Left lung (tissue), 10 donors: Measurements from ENCODE around the gene C1orf116. TPM values are rescaled to one million over a fixed set of nuclear protein-coding genes. Genes with fewer than 3 reads are reported as not detected.
A peak's percentile ranks its signal among the peaks of the same experiment; 100 is the strongest.

Experiments used
- ATAC-seq: fragments of 200-7000 bp; cut with Tn5 transposase; one replicate; pipeline ENCODE4 v1.9.1; 2020; ENCODE audit warnings: moderate library complexity
- DNase-seq, 4 donors: peaks; one replicate each; pipeline ENCODE4 v3.0.0-alpha.2; 2013 to 2020
- H3K27ac ChIP-seq, 2 donors: fragments of 200-600 bp; sonication (generic) in 1 of 2; one replicate each; pipeline versions ENCODE4 v1.5.0 to v1.8.0; 2020 to 2021
- H3K27me3 ChIP-seq, 2 donors: fragments of 200-600 bp; sonication (generic) in 1 of 2; one replicate each; pipeline versions ENCODE4 v1.5.0 to v1.8.0; 2020 to 2021
- H3K36me3 ChIP-seq, 2 donors: fragments of 200-600 bp; sonication (generic) in 1 of 2; one replicate each; pipeline versions ENCODE4 v1.5.0 to v1.8.0; 2020 to 2021
- H3K4me1 ChIP-seq, 2 donors: fragments of 200-600 bp; one replicate each; pipeline ENCODE4 v1.8.0; 2021
- H3K4me3 ChIP-seq, 2 donors: fragments of 200-600 bp; sonication (generic) in 1 of 2; one replicate each; pipeline versions ENCODE4 v1.5.0 to v1.8.0; 2020 to 2021; ENCODE audit warnings: mild to moderate bottlenecking in 1 of 2
- H3K9me3 ChIP-seq, 2 donors: fragments of 200-600 bp; sonication (generic) in 1 of 2; one replicate each; pipeline versions ENCODE4 v1.5.0 to v1.8.0; 2020 to 2021
- CTCF ChIP-seq, 2 donors: fragments of 200-600 bp; sonication (generic) in 1 of 2; IDR thresholded peaks; one replicate each; pipeline versions ENCODE4 v1.5.0 to v1.8.0; 2021; ENCODE audit warnings: antibody characterized with exemption in 2 of 2
- intact Hi-C, 2 donors: fragments of 100-400 bp; cut with DNase I; formaldehyde crosslinking; loops; one replicate each; pipeline versions ENCODE4 v1.11.2 to v1.14.2; 2022
- polyA plus RNA-seq, 6 donors: library from polyadenylated mRNA; unstranded; fragments of 120-200 nt; gene quantifications; one replicate each; pipeline ENCODE4 v1.2.1, GENCODE V29; 2013; ENCODE audit not compliant: insufficient read length in 6 of 6
- total RNA-seq, 2 donors: library from RNA; stranded (reverse); fragmentation: NEBNext Ultra II Directional; extraction: Animal tissue kit (Norgen Biotek cat#: 25700); gene quantifications; one replicate each; pipeline ENCODE4 v1.2.1, GENCODE V29; 2021
- donor health status: DM: no; HTN: yes; CAD: no.
- donor health status: DM: no; HTN: no; CAD: no.

The C1orf116 gene
- total and polyA plus RNA-seq, 8 donors, result 27.1 to 212 (median 41.4) TPM

- Histone ChIP-seq H3K27ac (peak overlapping the region in 1 of 2 donors; percentile 7), H3K4me3 (no peak overlapping the region), H3K9me3 (no peaks in the 10 kb centered on the region), H3K27me3 (no peaks in the 10 kb centered on the region), H3K4me1 (peaks cover 17 to 20% of the 10 kb centered on the region in 2 donors), H3K36me3 (no peaks in the 10 kb centered on the region)
- intact Hi-C loops, result no loop called here
- DNase-seq, result no peak
- ATAC-seq, result no peak
- no peak for TF ChIP-seq CTCF (IDR thresholded peaks at IDR 0.05)
These were observed 26.5 kb downstream of the C1orf116 start for GRCh38 chr1:207006083-207006482.

- ATAC-seq, result peak; percentile 58
- Histone ChIP-seq H3K4me3 (no peak overlapping the region), H3K4me1 (peaks cover 17 to 20% of the 10 kb centered on the region in 2 donors), H3K9me3 (no peaks in the 10 kb centered on the region), H3K27me3 (no peaks in the 10 kb centered on the region), H3K36me3 (no peaks in the 10 kb centered on the region), H3K27ac (peak overlapping the region in 1 of 2 donors; percentile 1)
- intact Hi-C loops, result no loop called here
- DNase-seq, result peak in 1 of 4 donors; percentile 63
- peak; percentile 59 to 73 for TF ChIP-seq CTCF (IDR thresholded peaks at IDR 0.05)
These were observed 27.4 kb downstream of the C1orf116 start for GRCh38 chr1:207004931-207005830.

GRCh38 chr1:207003210-207003609 lies 29.3 kb downstream of the C1orf116 start:
- no peak for TF ChIP-seq CTCF (IDR thresholded peaks at IDR 0.05)
- peaks cover 20% of the 10 kb centered on the region in 2 donors for H3K4me1 ChIP-seq
- no peak overlapping the region for H3K4me3 ChIP-seq
- intact Hi-C loops, result no loop called here
- H3K27ac ChIP-seq, result peak overlapping the region; percentile 14 to 46
- ATAC-seq, result no peak
- DNase-seq, result no peak
- no peaks in the 10 kb centered on the region for H3K36me3 ChIP-seq
- no peaks in the 10 kb centered on the region for H3K9me3 ChIP-seq
- H3K27me3 ChIP-seq, result no peaks in the 10 kb centered on the region

GRCh38 chr1:207002724-207003146 lies 29.8 kb downstream of the C1orf116 start:
- no peak for TF ChIP-seq CTCF (IDR thresholded peaks at IDR 0.05)
- Histone ChIP-seq H3K4me1 (peaks cover 20% of the 10 kb centered on the region in 2 donors), H3K27ac (peak overlapping the region; percentile 14 to 46), H3K36me3 (no peaks in the 10 kb centered on the region), H3K27me3 (no peaks in the 10 kb centered on the region), H3K4me3 (no peak overlapping the region), H3K9me3 (no peaks in the 10 kb centered on the region)
- intact Hi-C loops, result no loop called here
- DNase-seq (peak in 3 of 4 donors; percentile 78 to 88 (median 87)), ATAC-seq (peak; percentile 86)

GRCh38 chr1:207001492-207002245 lies 30.9 kb downstream of the C1orf116 start:
- Histone ChIP-seq H3K4me3 (no peak overlapping the region), H3K27me3 (no peaks in the 10 kb centered on the region), H3K9me3 (no peaks in the 10 kb centered on the region), H3K36me3 (no peaks in the 10 kb centered on the region), H3K27ac (peak overlapping the region in 1 of 2 donors; percentile 38), H3K4me1 (peaks cover 17 to 20% of the 10 kb centered on the region in 2 donors)
- TF ChIP-seq CTCF (IDR thresholded peaks at IDR 0.05), result no peak
- no peak for DNase-seq
- peak; percentile 1 for ATAC-seq
- intact Hi-C loops, result no loop called here
